Smooth muscle cell (in vitro differentiated cells): ENCODE data around the gene AFF3. TPM values are rescaled to one million over a fixed set of nuclear protein-coding genes. Genes with fewer than 3 reads are reported as not detected.
"Not testable (repeated sequence)": the region's sequence is repeated elsewhere in the genome, so short reads cannot be mapped to it uniquely, and the experiment has no call there.

ENCODE experiments used
- DNase-seq: peaks from one replicate; lab custom pipeline; 2025; ENCODE audit not compliant: unreplicated experiment; lab: John Stamatoyannopoulos, UW
- H2AFZ ChIP-seq: fragments of 200-600 bp; sonication (generic); 2 replicates; pipeline ENCODE4 v1.6.0; 2016; ENCODE audit warnings: antibody characterized with exemption, low read depth, mild to moderate bottlenecking
- H3F3A ChIP-seq: fragments of 200-600 bp; sonication (generic); 2 replicates; pipeline ENCODE4 v1.6.0; 2017; ENCODE audit warnings: antibody characterized with exemption, low read depth
- H3K27ac ChIP-seq: fragments of 200-600 bp; sonication (generic); 2 replicates; pipeline ENCODE4 v1.5.1; 2016; ENCODE audit warnings: low read depth, mild to moderate bottlenecking
- H3K27me3 ChIP-seq: fragments of 200-600 bp; sonication (generic); 2 replicates; pipeline ENCODE4 v1.6.1; 2016; ENCODE audit warnings: low read depth, mild to moderate bottlenecking
- H3K36me3 ChIP-seq: fragments of 200-600 bp; sonication (generic); 2 replicates; pipeline ENCODE4 v1.5.1; 2016; ENCODE audit warnings: low read depth
- H3K4me1 ChIP-seq: fragments of 200-600 bp; sonication (generic); 2 replicates; pipeline ENCODE4 v1.5.1; 2016; ENCODE audit warnings: low read depth
- H3K4me2 ChIP-seq: fragments of 200-600 bp; sonication (generic); 2 replicates; pipeline ENCODE4 v1.6.0; 2016; ENCODE audit warnings: mild to moderate bottlenecking
- H3K4me3 ChIP-seq: fragments of 200-600 bp; sonication (generic); 2 replicates; pipeline ENCODE4 v1.5.1; 2016; ENCODE audit warnings: mild to moderate bottlenecking
- H3K79me2 ChIP-seq: fragments of 200-600 bp; sonication (generic); 2 replicates; pipeline ENCODE4 v1.6.0; 2016; ENCODE audit warnings: low read depth, mild to moderate bottlenecking
- H3K9ac ChIP-seq: fragments of 200-600 bp; sonication (generic); 2 replicates; pipeline ENCODE4 v1.6.0; 2016; ENCODE audit warnings: low read depth
- H3K9me3 ChIP-seq: fragments of 200-600 bp; sonication (generic); replicated peaks from 2 replicates; pipeline ENCODE4 v1.5.1; 2016; ENCODE audit warnings: low read depth
- H4K20me1 ChIP-seq: fragments of 200-600 bp; sonication (generic); 2 replicates; pipeline ENCODE4 v1.6.0; 2016; ENCODE audit warnings: low read depth
- CTCF ChIP-seq: fragments of 200-600 bp; sonication (generic); IDR thresholded peaks from 2 replicates; pipeline ENCODE4 v1.5.1; 2017; ENCODE audit warnings: borderline replicate concordance, mild to moderate bottlenecking, antibody characterized with exemption; ENCODE audit not compliant: insufficient read depth, poor library complexity, severe bottlenecking
- WGBS: methylation state at CpG from one replicate; pipeline ENCODE4 v1.1.7; 2016; ENCODE audit warnings: low lambda C conversion rate; 5-methylcytosine and 5-hydroxymethylcytosine counted together
- polyA plus RNA-seq: library from polyadenylated mRNA; unstranded; fragments of >200 nt; fragmentation: Nextera tagmentation; extraction: Ambion mirVana; gene quantifications from 2 replicates; pipeline ENCODE4 v1.2.1, GENCODE V29; 2016
- total RNA-seq: library from RNA; depleted of rRNA; stranded (reverse); fragments of >200 nt; gene quantifications from 2 replicates; pipeline ENCODE4 v1.2.3, GENCODE V29; 2014

AFF3 gene
- total and polyA plus RNA-seq, 2 experiments from 2014 or later: 0.27 to 0.39 TPM

- H3F3A ChIP-seq, H3K9ac ChIP-seq, H3K4me1 ChIP-seq, DNase-seq, H2AFZ ChIP-seq, H4K20me1 ChIP-seq, H3K27me3 ChIP-seq, H3K4me2 ChIP-seq, H3K27ac ChIP-seq, H3K79me2 ChIP-seq, H3K36me3 ChIP-seq, H3K9me3 ChIP-seq, H3K4me3 ChIP-seq: not testable (repeated sequence)
- WGBS: 95% methylated on average over 5 of the region's 8 CpGs
These were observed 50.6 kb downstream of the AFF3 start for GRCh38 chr2:100091807-100092206.

GRCh38 chr2:100085744-100086143 lies 56.6 kb downstream of the AFF3 start:
- not testable (repeated sequence) for H3K4me1 ChIP-seq, H4K20me1 ChIP-seq, DNase-seq, H3K4me2 ChIP-seq, H3K27ac ChIP-seq, H3K4me3 ChIP-seq, H3F3A ChIP-seq, H3K79me2 ChIP-seq, H2AFZ ChIP-seq, H3K9me3 ChIP-seq, H3K9ac ChIP-seq, H3K27me3 ChIP-seq, H3K36me3 ChIP-seq
- WGBS: 31% methylated on average over 2 of the region's 2 CpGs

DNA sequence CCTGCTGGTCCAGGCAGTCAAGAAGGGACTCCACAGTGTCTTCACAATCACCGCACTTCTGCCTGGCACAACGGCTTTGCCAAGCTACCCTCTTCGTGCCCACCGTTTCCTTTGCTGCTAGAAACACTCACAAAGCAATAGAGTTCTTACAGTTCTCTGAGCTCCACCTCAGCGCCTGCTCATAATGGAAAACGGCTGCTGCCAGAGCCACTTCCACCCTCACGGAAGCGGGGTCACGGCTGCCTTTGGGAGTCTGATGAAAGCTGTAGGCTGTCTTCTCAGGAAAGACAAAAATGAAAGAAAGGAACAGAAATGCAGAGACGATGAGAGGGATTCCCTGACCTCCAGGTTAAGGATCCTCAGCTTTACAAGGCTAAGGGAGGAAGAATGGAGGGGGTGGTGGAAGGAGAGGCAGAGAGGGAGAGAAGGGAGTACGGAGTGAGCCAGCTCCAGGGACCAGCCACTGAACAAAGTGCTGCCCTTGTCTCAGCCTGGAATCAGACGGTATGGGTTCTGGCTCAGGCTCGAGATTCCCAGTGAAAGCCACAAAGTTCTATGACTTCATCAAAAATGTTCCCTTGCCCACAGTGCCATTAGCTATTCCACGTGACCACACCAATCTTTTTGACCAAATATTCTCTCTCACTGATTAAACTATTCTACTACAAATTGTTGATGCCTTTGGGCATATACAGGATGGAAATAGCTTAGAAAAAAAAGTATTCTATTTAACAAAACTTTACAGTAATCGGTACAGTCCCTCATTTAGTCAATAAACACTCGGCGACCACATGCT lies 58.8 kb downstream of the AFF3 start:
- H3K4me1 ChIP-seq, H3K4me3 ChIP-seq, H3K9ac ChIP-seq, H4K20me1 ChIP-seq, H3F3A ChIP-seq, H3K27ac ChIP-seq, H3K9me3 ChIP-seq, H3K4me2 ChIP-seq, H3K79me2 ChIP-seq, H2AFZ ChIP-seq, H3K36me3 ChIP-seq, DNase-seq: not testable (repeated sequence)
- H3K27me3 ChIP-seq: peaks cover 18% of the 10 kb centered on the region
- 86% methylated on average over 15 of the region's 17 CpGs for WGBS

- H3K27ac ChIP-seq: peak overlapping the region; percentile 30
- not testable (repeated sequence) for H3K4me2 ChIP-seq
- WGBS: 23% methylated on average over 1 of the region's 1 CpG
These were observed 60.0 kb downstream of the AFF3 start for GRCh38 chr2:100082302-100082978.

GRCh38 chr2:100077935-100078334 lies 64.5 kb downstream of the AFF3 start:
- no peak for DNase-seq
- H4K20me1 ChIP-seq: no peaks in the 10 kb centered on the region
- no peak for TF ChIP-seq CTCF
- H3K79me2 ChIP-seq: no peaks in the 10 kb centered on the region
- H3K4me1 ChIP-seq: peaks cover 7% of the 10 kb centered on the region
- H3F3A ChIP-seq: no peaks in the 10 kb centered on the region
- H3K27me3 ChIP-seq: peaks cover 72% of the 10 kb centered on the region
- no peak overlapping the region for H3K9ac ChIP-seq
- 93% methylated on average over 3 of the region's 3 CpGs for WGBS
- H3K27ac ChIP-seq: no peak overlapping the region
- no peak overlapping the region for H2AFZ ChIP-seq
- no peak overlapping the region for H3K4me3 ChIP-seq
- no peaks in the 10 kb centered on the region for H3K9me3 ChIP-seq
- H3K4me2 ChIP-seq: no peak overlapping the region
- no peaks in the 10 kb centered on the region for H3K36me3 ChIP-seq

More at GRCh38 chr2:100082302-100082978, 60.0 kb downstream of the AFF3 start:
- DNase-seq, H3K4me1 ChIP-seq, H4K20me1 ChIP-seq, H3K9me3 ChIP-seq, H3K4me3 ChIP-seq, H2AFZ ChIP-seq, H3K79me2 ChIP-seq, H3K9ac ChIP-seq, H3K36me3 ChIP-seq, H3F3A ChIP-seq: not testable (repeated sequence)
- H3K27me3 ChIP-seq: peaks cover 27% of the 10 kb centered on the region
